ENCODE measurements around the gene GPR157.
A peak's percentile ranks its signal among the peaks of the same experiment; 100 is the strongest.

GPR157 gene

DNA sequence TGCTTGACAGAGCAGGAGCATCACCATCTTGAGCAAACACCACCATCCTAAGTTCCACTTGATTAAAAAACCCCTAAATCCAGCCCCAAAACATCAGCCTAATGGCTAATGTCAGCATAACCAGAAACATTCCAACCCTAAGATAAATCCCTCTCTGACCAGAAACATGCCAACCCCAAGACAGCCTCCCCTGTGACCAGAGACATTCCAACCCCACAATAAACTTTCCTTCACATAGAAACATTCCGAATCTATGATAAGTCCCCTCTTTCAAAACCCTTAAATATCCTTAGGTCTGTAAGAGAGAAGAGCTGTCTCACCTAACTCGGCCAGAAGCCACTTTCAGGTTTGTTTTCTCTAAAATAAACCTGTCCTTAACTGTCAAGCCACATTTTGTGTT is 42.1 kb downstream of the GPR157 start:
- Histone ChIP-seq H3K36me3 (no peaks in the 10 kb centered on the region), H3K27ac (no peak overlapping the region), H3K4me3 (no peak overlapping the region), H3K27me3 (peaks cover 0 to 14% of the 10 kb centered on the region in 2 donors), H3K9me3 (no peaks in the 10 kb centered on the region), H3K4me1 (peaks cover 0 to 17% (median 12%) of the 10 kb centered on the region in 4 donors)
- TF ChIP-seq, protein P1, sequence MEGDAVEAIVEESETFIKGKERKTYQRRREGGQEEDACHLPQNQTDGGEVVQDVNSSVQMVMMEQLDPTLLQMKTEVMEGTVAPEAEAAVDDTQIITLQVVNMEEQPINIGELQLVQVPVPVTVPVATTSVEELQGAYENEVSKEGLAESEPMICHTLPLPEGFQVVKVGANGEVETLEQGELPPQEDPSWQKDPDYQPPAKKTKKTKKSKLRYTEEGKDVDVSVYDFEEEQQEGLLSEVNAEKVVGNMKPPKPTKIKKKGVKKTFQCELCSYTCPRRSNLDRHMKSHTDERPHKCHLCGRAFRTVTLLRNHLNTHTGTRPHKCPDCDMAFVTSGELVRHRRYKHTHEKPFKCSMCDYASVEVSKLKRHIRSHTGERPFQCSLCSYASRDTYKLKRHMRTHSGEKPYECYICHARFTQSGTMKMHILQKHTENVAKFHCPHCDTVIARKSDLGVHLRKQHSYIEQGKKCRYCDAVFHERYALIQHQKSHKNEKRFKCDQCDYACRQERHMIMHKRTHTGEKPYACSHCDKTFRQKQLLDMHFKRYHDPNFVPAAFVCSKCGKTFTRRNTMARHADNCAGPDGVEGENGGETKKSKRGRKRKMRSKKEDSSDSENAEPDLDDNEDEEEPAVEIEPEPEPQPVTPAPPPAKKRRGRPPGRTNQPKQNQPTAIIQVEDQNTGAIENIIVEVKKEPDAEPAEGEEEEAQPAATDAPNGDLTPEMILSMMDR (IDR thresholded peaks at IDR 0.05) = no peak
- DNase-seq = no peak
- intact Hi-C loops (cut with DNase I; ENCODE audit: low total_unique reads) = loop anchor here (10.0 kb wide), 1 partner anchor 162 kb away; no protein-coding TSS in a partner anchor

GRCh38 chr1:9086045-9086444 is 42.9 kb downstream of the GPR157 start:
- H3K4me3 ChIP-seq = no peak overlapping the region
- TF ChIP-seq, protein P1 (IDR thresholded peaks at IDR 0.05) = no peak
- peaks cover 0 to 14% of the 10 kb centered on the region in 2 donors for H3K27me3 ChIP-seq
- peaks cover 0 to 17% (median 12%) of the 10 kb centered on the region in 4 donors for H3K4me1 ChIP-seq
- H3K9me3 ChIP-seq = no peaks in the 10 kb centered on the region
- no peak overlapping the region for H3K27ac ChIP-seq
- DNase-seq = no peak
- H3K36me3 ChIP-seq = no peaks in the 10 kb centered on the region
- intact Hi-C loops (cut with DNase I; ENCODE audit: low total_unique reads) = loop anchor here (10.0 kb wide), 1 partner anchor 161 kb away; no protein-coding TSS in a partner anchor

DNA sequence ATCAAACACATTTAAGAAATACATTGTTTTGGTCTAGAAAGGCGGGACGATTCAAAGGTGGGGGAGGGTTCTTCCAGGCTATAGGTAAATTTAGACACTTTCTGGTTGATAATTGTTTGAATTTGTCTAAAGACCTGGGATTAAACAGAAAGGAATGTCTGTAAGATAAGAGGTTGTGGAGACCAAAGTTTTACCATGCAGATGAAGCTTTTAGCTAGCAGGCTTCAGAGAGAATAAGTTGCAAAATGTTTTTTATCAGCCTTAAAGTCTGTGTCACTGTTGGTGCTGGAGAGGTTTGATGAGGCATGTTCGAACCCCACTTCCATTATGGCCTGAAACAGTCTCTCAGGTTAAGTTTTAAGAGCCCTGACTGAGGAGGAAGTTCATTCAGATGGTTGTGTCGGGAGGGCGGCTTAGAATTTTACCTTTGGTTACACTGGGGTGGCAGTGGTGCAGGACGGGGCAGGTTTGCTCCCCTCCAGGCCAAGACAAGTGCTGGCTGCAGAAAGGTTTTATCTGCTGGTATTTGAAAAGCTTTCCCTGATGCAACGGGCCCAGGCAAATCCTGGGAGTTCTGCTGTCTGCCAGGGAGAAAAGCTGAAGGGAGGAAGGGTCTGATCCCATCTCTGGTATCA is 43.5 kb downstream of the GPR157 start:
- intact Hi-C loops (cut with DNase I; ENCODE audit: low total_unique reads) = loop anchor here (10.0 kb wide), 1 partner anchor 161 kb away; no protein-coding TSS in a partner anchor
- H3K36me3 ChIP-seq = no peaks in the 10 kb centered on the region
- no peak overlapping the region for H3K4me3 ChIP-seq
- H3K27ac ChIP-seq = no peak overlapping the region
- no peak for DNase-seq
- no peaks in the 10 kb centered on the region for H3K9me3 ChIP-seq
- peaks cover 0 to 14% of the 10 kb centered on the region in 2 donors for H3K27me3 ChIP-seq
- H3K4me1 ChIP-seq = peaks cover 0 to 17% (median 12%) of the 10 kb centered on the region in 4 donors
- TF ChIP-seq, protein P1 (IDR thresholded peaks at IDR 0.05) = no peak

DNA sequence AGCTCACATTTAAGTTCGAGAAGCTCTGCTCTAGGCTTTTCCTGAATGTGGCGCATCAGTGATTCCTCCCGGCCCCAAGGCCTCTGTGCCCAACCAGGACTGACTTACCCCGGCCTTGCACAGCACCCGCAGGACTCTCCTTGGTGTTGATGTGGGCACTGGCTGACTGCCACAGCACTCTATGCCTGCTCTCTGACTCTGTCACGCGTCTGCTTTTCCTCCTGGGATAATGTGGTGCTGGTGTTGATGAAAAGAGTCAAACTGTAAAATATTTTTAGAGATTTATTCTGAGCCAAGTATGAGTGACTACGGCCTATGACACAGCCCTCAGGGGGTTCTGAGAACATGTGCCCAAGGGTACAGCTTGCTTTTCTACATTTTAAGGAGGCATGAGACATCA is 44.0 kb downstream of the GPR157 start:
- TF ChIP-seq, protein P1 (IDR thresholded peaks at IDR 0.05) = no peak
- intact Hi-C loops (cut with DNase I; ENCODE audit: low total_unique reads) = loop anchor here (10.0 kb wide), 1 partner anchor 160 kb away; no protein-coding TSS in a partner anchor
- Histone ChIP-seq H3K27me3 (peaks cover 0 to 14% of the 10 kb centered on the region in 2 donors), H3K9me3 (no peaks in the 10 kb centered on the region), H3K27ac (no peak overlapping the region), H3K36me3 (no peaks in the 10 kb centered on the region), H3K4me1 (peaks cover 0 to 17% (median 12%) of the 10 kb centered on the region in 4 donors), H3K4me3 (no peak overlapping the region)
- DNase-seq = peak; percentile 63 to 89

DNA sequence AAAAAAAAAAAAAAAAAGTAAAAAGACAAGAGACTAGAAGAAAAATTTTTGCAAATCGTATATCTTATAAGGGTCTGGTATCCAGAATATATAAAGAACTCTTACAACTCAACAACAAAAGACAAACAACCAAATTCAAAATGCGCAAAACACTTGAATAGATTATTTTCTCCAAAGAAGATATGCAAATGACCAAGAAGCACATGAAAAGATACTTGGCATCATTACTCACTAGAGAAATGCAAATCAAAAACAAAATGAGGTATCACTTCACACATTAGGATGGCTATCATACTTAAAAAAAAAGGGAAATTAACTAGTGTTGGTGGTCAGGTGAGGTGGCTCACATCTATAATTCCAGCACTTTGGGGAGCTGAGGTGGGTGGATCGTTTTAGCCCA is 47.4 kb downstream of the GPR157 start:
- no peaks in the 10 kb centered on the region for H3K9me3 ChIP-seq
- TF ChIP-seq, protein P1 (IDR thresholded peaks at IDR 0.05) = no peak
- no peaks in the 10 kb centered on the region for H3K36me3 ChIP-seq
- H3K27me3 ChIP-seq = peaks cover 0 to 7% of the 10 kb centered on the region in 2 donors
- intact Hi-C loops (cut with DNase I; ENCODE audit: low total_unique reads) = loop anchor here (10.0 kb wide), 1 partner anchor 157 kb away; no protein-coding TSS in a partner anchor
- no peak for DNase-seq
- H3K4me1 ChIP-seq = peaks cover 0 to 17% (median 12%) of the 10 kb centered on the region in 4 donors
- H3K4me3 ChIP-seq = no peak overlapping the region
- H3K27ac ChIP-seq = no peak overlapping the region
